IPS-NIHi11 (cell line): ENCODE results near the gene HEYL.

Experiments used
- DNase-seq: peaks from one replicate; pipeline ENCODE4 v3.0.0; 2012; ENCODE audit warnings: mixed read lengths, low spot score

HEYL gene

GRCh38 chr1:39637361-39637760 is 2.1 kb downstream of the HEYL start:
- DNase-seq, result no peak

GRCh38 chr1:39635871-39636210 is 3.6 kb downstream of the HEYL start:
- no peak for DNase-seq

GRCh38 chr1:39635205-39635870 is 4.1 kb downstream of the HEYL start:
- DNase-seq, result no peak

- DNase-seq, result no peak
These were observed 6.0 kb downstream of the HEYL start for GRCh38 chr1:39633422-39633821.

GRCh38 chr1:39632682-39633417 is 6.6 kb downstream of the HEYL start:
- DNase-seq, result peak; percentile 91

- no peak for DNase-seq
These were observed 7.1 kb downstream of the HEYL start for GRCh38 chr1:39632323-39632681.

- no peak for DNase-seq
These were observed 7.8 kb downstream of the HEYL start for GRCh38 chr1:39631361-39632322.

GRCh38 chr1:39628807-39629350 is 10.6 kb downstream of the HEYL start:
- no peak for DNase-seq

GRCh38 chr1:39626646-39627045 is 12.8 kb downstream of the HEYL start:
- no peak for DNase-seq

- DNase-seq, result peak; percentile 36
These were observed 13.8 kb downstream of the HEYL start for GRCh38 chr1:39625462-39626273.

GRCh38 chr1:39625009-39625408 is 14.4 kb downstream of the HEYL start:
- DNase-seq, result no peak

- no peak for DNase-seq
These were observed 16.4 kb downstream of the HEYL start for GRCh38 chr1:39623053-39623452.

GRCh38 chr1:39622427-39622826 is 17.0 kb downstream of the HEYL start:
- no peak for DNase-seq

GRCh38 chr1:39620659-39621165 is 18.7 kb downstream of the HEYL start:
- no peak for DNase-seq

GRCh38 chr1:39617488-39618049 is 21.9 kb downstream of the HEYL start:
- DNase-seq, result peak; percentile 1

- peak; percentile 18 for DNase-seq
These were observed 24.3 kb downstream of the HEYL start for GRCh38 chr1:39615086-39615673.

- no peak for DNase-seq
These were observed 25.0 kb downstream of the HEYL start for GRCh38 chr1:39614488-39614887.

- DNase-seq, result no peak
These were observed 26.2 kb downstream of the HEYL start for GRCh38 chr1:39613250-39613649.

GRCh38 chr1:39609618-39610331 is 29.7 kb downstream of the HEYL start:
- DNase-seq, result peak; percentile 93

- DNase-seq, result no peak
These were observed 30.5 kb downstream of the HEYL start for GRCh38 chr1:39608921-39609320.
